ENCODE data around the gene TEC.

Gene TEC

GRCh38 chr4:48196758-48197504 is 72.7 kb downstream of the TEC start:
- TF ChIP-seq CTCF (IDR thresholded peaks at IDR 0.05; ENCODE audit: low read length, missing control alignments): no peak
- no peak for DNase-seq (ENCODE audit: low read depth)
- H3K4me3 ChIP-seq (replicated peaks; ENCODE audit: low read depth, low read length): no peak overlapping the region

- DNase-seq (ENCODE audit: low read depth): no peak
- H3K4me3 ChIP-seq (replicated peaks; ENCODE audit: low read depth, low read length): no peak overlapping the region
- TF ChIP-seq CTCF (IDR thresholded peaks at IDR 0.05; ENCODE audit: low read length, missing control alignments): no peak
Measured at GRCh38 chr4:48195853-48196252, 73.8 kb downstream of the TEC start.

GRCh38 chr4:48195374-48195773 is 74.3 kb downstream of the TEC start:
- DNase-seq (ENCODE audit: low read depth): no peak
- no peak for TF ChIP-seq CTCF (IDR thresholded peaks at IDR 0.05; ENCODE audit: low read length, missing control alignments)
- H3K4me3 ChIP-seq (replicated peaks; ENCODE audit: low read depth, low read length): no peak overlapping the region

GRCh38 chr4:48194971-48195370 is 74.7 kb downstream of the TEC start:
- no peak overlapping the region for H3K4me3 ChIP-seq (replicated peaks; ENCODE audit: low read depth, low read length)
- no peak for TF ChIP-seq CTCF (IDR thresholded peaks at IDR 0.05; ENCODE audit: low read length, missing control alignments)
- no peak for DNase-seq (ENCODE audit: low read depth)

- no peak for TF ChIP-seq CTCF (IDR thresholded peaks at IDR 0.05; ENCODE audit: low read length, missing control alignments)
- DNase-seq (ENCODE audit: low read depth): no peak
- H3K4me3 ChIP-seq (replicated peaks; ENCODE audit: low read depth, low read length): no peak overlapping the region
Measured at GRCh38 chr4:48193921-48194468, 75.6 kb downstream of the TEC start.

GRCh38 chr4:48193096-48193836 is 76.4 kb downstream of the TEC start:
- DNase-seq (ENCODE audit: low read depth): no peak
- TF ChIP-seq CTCF (IDR thresholded peaks at IDR 0.05; ENCODE audit: low read length, missing control alignments): no peak

More at GRCh38 chr4:48193096-48193836, 76.4 kb downstream of the TEC start:
- H3K4me3 ChIP-seq (replicated peaks; ENCODE audit: low read depth, low read length): no peak overlapping the region
